Loucy (cell line): ENCODE data around the gene NOS2.
"Not testable (repeated sequence)": the region's sequence is repeated elsewhere in the genome, so short reads cannot be mapped to it uniquely, and the experiment has no call there.

Source experiments
- H2AFZ ChIP-seq: fragments of 200-600 bp; sonication (generic); 2 replicates; pipeline ENCODE4 v1.6.0; 2016; ENCODE audit warnings: antibody characterized with exemption, mild to moderate bottlenecking, low read length, moderate library complexity
- H3F3A ChIP-seq: fragments of 200-600 bp; 2 replicates; pipeline ENCODE4 v1.6.0; 2016; ENCODE audit warnings: antibody characterized with exemption, low read depth, mild to moderate bottlenecking
- H3K27me3 ChIP-seq: fragments of 200-600 bp; sonication (generic); 2 replicates; pipeline ENCODE4 v1.6.1; 2014; ENCODE audit warnings: low read length, mild to moderate bottlenecking; ENCODE audit not compliant: insufficient read depth, poor library complexity, severe bottlenecking
- H3K36me3 ChIP-seq: fragments of 200-600 bp; sonication (generic); 2 replicates; pipeline ENCODE4 v1.6.1; 2016; ENCODE audit warnings: low read length; ENCODE audit not compliant: insufficient read depth
- H3K4me1 ChIP-seq: fragments of 200-600 bp; sonication (generic); 2 replicates; pipeline ENCODE4 v1.5.1; 2014; ENCODE audit warnings: low read length, mild to moderate bottlenecking; ENCODE audit not compliant: insufficient read depth, poor library complexity, severe bottlenecking
- H3K4me2 ChIP-seq: fragments of 200-600 bp; sonication (generic); 2 replicates; pipeline ENCODE4 v1.6.0; 2014; ENCODE audit warnings: antibody characterized with exemption, low read length, low read depth, mild to moderate bottlenecking; ENCODE audit not compliant: poor library complexity, severe bottlenecking
- H3K4me3 ChIP-seq: fragments of 200-600 bp; sonication (generic); 2 replicates; pipeline ENCODE4 v1.5.1; 2014; ENCODE audit warnings: low read length, mild to moderate bottlenecking, mixed read lengths; ENCODE audit not compliant: poor library complexity, severe bottlenecking
- H3K79me2 ChIP-seq: fragments of 200-600 bp; sonication (generic); 2 replicates; pipeline ENCODE4 v1.6.1; 2014; ENCODE audit warnings: low read length; ENCODE audit not compliant: insufficient read depth
- H3K9ac ChIP-seq: fragments of 200-600 bp; sonication (generic); 2 replicates; pipeline ENCODE4 v1.6.0; 2014; ENCODE audit warnings: mild to moderate bottlenecking, low read depth, low read length, moderate library complexity; ENCODE audit not compliant: poor library complexity, severe bottlenecking
- H3K9me2 ChIP-seq: fragments of 200-600 bp; sonication (generic); replicated peaks from 2 replicates; pipeline ENCODE4 v1.6.1; 2016; ENCODE audit warnings: low read depth, low read length, mixed read lengths
- H3K9me3 ChIP-seq: fragments of 200-600 bp; sonication (generic); 2 replicates; pipeline ENCODE4 v1.6.1; 2014; ENCODE audit warnings: mild to moderate bottlenecking, antibody characterized with exemption, low read length, low read depth; ENCODE audit not compliant: insufficient read depth
- H4K20me1 ChIP-seq: fragments of 200-600 bp; sonication (generic); 2 replicates; pipeline ENCODE4 v1.6.0; 2014; ENCODE audit warnings: antibody characterized with exemption, low read length, mild to moderate bottlenecking; ENCODE audit not compliant: insufficient read depth, poor library complexity, severe bottlenecking
- CTCF ChIP-seq: fragments of 200-600 bp; sonication (generic); conservative IDR thresholded peaks from 2 replicates; pipeline ENCODE4 v1.5.1; 2014; ENCODE audit warnings: mild to moderate bottlenecking, antibody characterized with exemption, low read length
- EZH2phosphoT487 ChIP-seq: fragments of 200-600 bp; IDR thresholded peaks from 2 replicates; pipeline ENCODE4 v1.6.1; 2018; ENCODE audit warnings: antibody characterized with exemption, mild to moderate bottlenecking, moderate library complexity, borderline replicate concordance

Gene NOS2

GRCh38 chr17:27765353-27765752 lies 35.0 kb downstream of the NOS2 start:
- Histone ChIP-seq H3K27me3 (no peaks in the 10 kb centered on the region), H2AFZ (no peak overlapping the region), H4K20me1 (no peaks in the 10 kb centered on the region), H3F3A (no peaks in the 10 kb centered on the region), H3K4me1 (no peaks in the 10 kb centered on the region), H3K4me3 (no peak overlapping the region), H3K79me2 (no peaks in the 10 kb centered on the region), H3K9me3 (no peaks in the 10 kb centered on the region), H3K36me3 (no peaks in the 10 kb centered on the region), H3K4me2 (no peak overlapping the region), H3K9ac (no peak overlapping the region), H3K9me2 (no peaks in the 10 kb centered on the region)
- no peak for TF ChIP-seq EZH2phosphoT487
- TF ChIP-seq CTCF: no peak

GRCh38 chr17:27764589-27764988 lies 35.7 kb downstream of the NOS2 start:
- no peaks in the 10 kb centered on the region for H3K79me2 ChIP-seq

GRCh38 chr17:27762527-27763305 lies 37.6 kb downstream of the NOS2 start:
- no peaks in the 10 kb centered on the region for H3K36me3 ChIP-seq
- H4K20me1 ChIP-seq: no peaks in the 10 kb centered on the region
- H3K4me1 ChIP-seq: no peaks in the 10 kb centered on the region
- H3K4me3 ChIP-seq: no peak overlapping the region
- H3K9ac ChIP-seq: no peak overlapping the region
- no peaks in the 10 kb centered on the region for H3K9me2 ChIP-seq
- no peaks in the 10 kb centered on the region for H3K27me3 ChIP-seq
- no peak for TF ChIP-seq EZH2phosphoT487
- TF ChIP-seq CTCF: no peak
- H3F3A ChIP-seq: no peaks in the 10 kb centered on the region
- H2AFZ ChIP-seq: no peak overlapping the region
- no peaks in the 10 kb centered on the region for H3K9me3 ChIP-seq
- H3K4me2 ChIP-seq: no peak overlapping the region
- no peaks in the 10 kb centered on the region for H3K79me2 ChIP-seq

More at GRCh38 chr17:27764589-27764988, 35.7 kb downstream of the NOS2 start:
- no peak overlapping the region for H3K4me3 ChIP-seq
- no peaks in the 10 kb centered on the region for H3K9me3 ChIP-seq
- no peak for TF ChIP-seq CTCF
- no peak for TF ChIP-seq EZH2phosphoT487
- H3K27me3 ChIP-seq: no peaks in the 10 kb centered on the region
- H3K4me2 ChIP-seq: no peak overlapping the region
- no peaks in the 10 kb centered on the region for H3K36me3 ChIP-seq
- no peak overlapping the region for H2AFZ ChIP-seq
- no peaks in the 10 kb centered on the region for H3F3A ChIP-seq
- no peaks in the 10 kb centered on the region for H3K4me1 ChIP-seq
- no peak overlapping the region for H3K9ac ChIP-seq
- H4K20me1 ChIP-seq: no peaks in the 10 kb centered on the region
- no peaks in the 10 kb centered on the region for H3K9me2 ChIP-seq

- not testable (repeated sequence) for H3K9me2 ChIP-seq, H4K20me1 ChIP-seq, H3F3A ChIP-seq, H3K9me3 ChIP-seq, H3K36me3 ChIP-seq, H3K4me1 ChIP-seq, H2AFZ ChIP-seq, H3K4me2 ChIP-seq, H3K4me3 ChIP-seq, H3K27me3 ChIP-seq, H3K9ac ChIP-seq, H3K79me2 ChIP-seq
Observed at GRCh38 chr17:27760931-27761330, 39.4 kb downstream of the NOS2 start.
